Endodermal cell (in vitro differentiated cells): ENCODE data around the gene BCL2L15. TPM values are rescaled to one million over a fixed set of nuclear protein-coding genes. Genes with fewer than 3 reads are reported as not detected.

Experiments
- DNase-seq: peaks from one replicate; pipeline ENCODE4 v3.0.0-alpha.2; 2017
- H3K27ac ChIP-seq: 2 replicates; pipeline ENCODE4 v1.5.1; 2013; ENCODE audit warnings: mild to moderate bottlenecking, low read depth, low read length, moderate library complexity
- H3K27me3 ChIP-seq: 2 replicates; pipeline ENCODE4 v1.6.1; 2013; ENCODE audit warnings: mild to moderate bottlenecking, low read length, moderate library complexity; ENCODE audit not compliant: insufficient read depth, control insufficient read depth, poor library complexity, severe bottlenecking
- H3K36me3 ChIP-seq: 2 replicates; pipeline ENCODE4 v1.7.0; 2013; ENCODE audit warnings: mild to moderate bottlenecking, low read length, moderate library complexity; ENCODE audit not compliant: control insufficient read depth, insufficient read depth
- H3K4me1 ChIP-seq: one replicate; pipeline ENCODE4 v1.7.0; 2013; ENCODE audit warnings: low read length; ENCODE audit not compliant: control insufficient read depth, insufficient read depth
- H3K4me3 ChIP-seq: 2 replicates; pipeline ENCODE4 v1.5.1; 2013; ENCODE audit warnings: mild to moderate bottlenecking, low read length, moderate library complexity
- H3K9ac ChIP-seq: 2 replicates; pipeline ENCODE4 v1.6.1; 2013; ENCODE audit warnings: mild to moderate bottlenecking, low read length, moderate library complexity; ENCODE audit not compliant: poor library complexity, severe bottlenecking; ENCODE audit errors: extremely low read depth
- H3K9me3 ChIP-seq: 2 replicates; pipeline ENCODE4 v1.6.1; 2013; ENCODE audit warnings: mild to moderate bottlenecking, low read length, moderate library complexity; ENCODE audit not compliant: control insufficient read depth
- H3K27ac Mint-ChIP-seq: 2 replicates; pipeline ENCODE4 v1.8.0; 2020; ENCODE audit warnings: mixed read lengths
- H3K27me3 Mint-ChIP-seq: 2 replicates; pipeline ENCODE4 v1.8.0; 2021; ENCODE audit warnings: mild to moderate bottlenecking, mixed read lengths; ENCODE audit not compliant: insufficient read depth
- H3K36me3 Mint-ChIP-seq: 2 replicates; pipeline ENCODE4 v1.8.0; 2020; ENCODE audit warnings: low read depth, mixed read lengths
- H3K4me1 Mint-ChIP-seq: 2 replicates; pipeline ENCODE4 v1.8.0; 2020; ENCODE audit warnings: mixed read lengths
- H3K4me3 Mint-ChIP-seq: 2 replicates; pipeline ENCODE4 v1.8.0; 2020; ENCODE audit warnings: mild to moderate bottlenecking, moderate library complexity, mixed read lengths
- H3K9me3 Mint-ChIP-seq: 2 replicates; pipeline ENCODE4 v1.8.0; 2020; ENCODE audit warnings: mild to moderate bottlenecking, mixed read lengths
- CTCF ChIP-seq: fragments of 200-600 bp; sonication (generic); conservative IDR thresholded peaks from 2 replicates; pipeline ENCODE4 v1.5.0; 2021; ENCODE audit warnings: antibody characterized with exemption, mild to moderate bottlenecking
- WGBS, 2 experiments: methylation state at CpG; one replicate each; pipeline versions ENCODE4 v1.1.5 to v1.1.7; 2013; ENCODE audit warnings: missing lambda C conversion rate in 2 of 2, mixed read lengths in 1 of 2; ENCODE audit not compliant: insufficient coverage in 1 of 2, insufficient read length in 1 of 2; 5-methylcytosine and 5-hydroxymethylcytosine counted together
- total RNA-seq, 2 donors: library from RNA; stranded (reverse); fragmentation: NEBNext Ultra II Directional in 1 of 2; extraction: Animal tissue kit (Norgen Biotek cat#: 25700) in 1 of 2; gene quantifications; 2 replicates in 1 of 2; 3 replicates in 1 of 2; pipeline ENCODE4 v1.2.1, GENCODE V29; 2021

Gene BCL2L15
- total RNA-seq, 2 donors from 2014 or later = 0.73 TPM; not detected in 1

- Mint-ChIP-seq H3K27me3 (no peaks in the 10 kb centered on the region), H3K4me3 (no peak overlapping the region), H3K36me3 (peaks cover 2% of the 10 kb centered on the region), H3K27ac (no peak overlapping the region), H3K9me3 (peaks cover 17% of the 10 kb centered on the region), H3K4me1 (no peaks in the 10 kb centered on the region)
- Histone ChIP-seq H3K36me3 (no peaks in the 10 kb centered on the region), H3K27me3 (no peaks in the 10 kb centered on the region), H3K27ac (no peak overlapping the region), H3K9me3 (peaks cover 27% of the 10 kb centered on the region), H3K9ac (no peak overlapping the region), H3K4me1 (no peaks in the 10 kb centered on the region), H3K4me3 (no peak overlapping the region)
- no peak for TF ChIP-seq CTCF
- 78 to 100% methylated on average over 1 to 3 of the region's 3 CpGs for WGBS, 2 experiments
- DNase-seq = no peak
These were observed 37.1 kb downstream of the BCL2L15 start for GRCh38 chr1:113850127-113850796.

- TF ChIP-seq CTCF = no peak
- peaks cover 2% of the 10 kb centered on the region for H3K36me3 Mint-ChIP-seq
- no peak overlapping the region for H3K9ac ChIP-seq
- no peaks in the 10 kb centered on the region for H3K4me1 ChIP-seq
- H3K27me3 ChIP-seq = no peaks in the 10 kb centered on the region
- H3K27ac ChIP-seq = no peak overlapping the region
- no peak overlapping the region for H3K4me3 ChIP-seq
- no peaks in the 10 kb centered on the region for H3K36me3 ChIP-seq
- peaks cover 17% of the 10 kb centered on the region for H3K9me3 Mint-ChIP-seq
- no peak overlapping the region for H3K4me3 Mint-ChIP-seq
- H3K9me3 ChIP-seq = peaks cover 27% of the 10 kb centered on the region
- no peaks in the 10 kb centered on the region for H3K27me3 Mint-ChIP-seq
- no peak overlapping the region for H3K27ac Mint-ChIP-seq
- no peak for DNase-seq
- H3K4me1 Mint-ChIP-seq = no peaks in the 10 kb centered on the region
These were observed 38.3 kb downstream of the BCL2L15 start for GRCh38 chr1:113849072-113849471.

GRCh38 chr1:113846391-113847035 is 40.9 kb downstream of the BCL2L15 start:
- no peaks in the 10 kb centered on the region for H3K4me1 Mint-ChIP-seq
- DNase-seq = no peak

More at GRCh38 chr1:113846391-113847035, 40.9 kb downstream of the BCL2L15 start:
- Mint-ChIP-seq H3K27ac (no peak overlapping the region), H3K36me3 (peaks cover 2% of the 10 kb centered on the region), H3K27me3 (no peaks in the 10 kb centered on the region), H3K9me3 (peaks cover 29% of the 10 kb centered on the region), H3K4me3 (no peak overlapping the region)
- H3K4me1 ChIP-seq = no peaks in the 10 kb centered on the region
- H3K9me3 ChIP-seq = peaks cover 27% of the 10 kb centered on the region
- H3K36me3 ChIP-seq = no peaks in the 10 kb centered on the region
- no peak overlapping the region for H3K9ac ChIP-seq
- no peak for TF ChIP-seq CTCF
- H3K27ac ChIP-seq = no peak overlapping the region
- H3K4me3 ChIP-seq = no peak overlapping the region
- 80 to 85% methylated on average over 1 to 2 of the region's 2 CpGs for WGBS, 2 experiments
- H3K27me3 ChIP-seq = no peaks in the 10 kb centered on the region
